Stimulated activated naive B cell treated with anti-CD40 and anti-IgM and Interleukin-4, amounts not matched to agents 10 μg/mL and 1 μg/mL and 100 μg/mL, for 72 hours (primary cell): ENCODE results near the gene SCN8A.

ENCODE experiments used
- ATAC-seq, 2 donors: fragments of 150-1000 bp; cut with Tn5 transposase; replicated peaks; 2 replicates each; pipeline ENCODE4 v1.10.0; 2021; ENCODE audit warnings: moderate library complexity in 1 of 2
- DNase-seq: peaks from one replicate; pipeline ENCODE4 v3.0.0; 2021
- H3K27ac Mint-ChIP-seq: one replicate; pipeline ENCODE4 v1.8.0; 2022; ENCODE audit warnings: mild to moderate bottlenecking, mixed read lengths
- H3K27me3 Mint-ChIP-seq, 2 donors: one replicate each; pipeline ENCODE4 v1.8.0; 2022; ENCODE audit warnings: mixed read lengths in 2 of 2
- H3K36me3 Mint-ChIP-seq, 2 donors: one replicate each; pipeline ENCODE4 v1.8.0; 2022; ENCODE audit warnings: mixed read lengths in 2 of 2, mild to moderate bottlenecking in 1 of 2
- H3K4me1 Mint-ChIP-seq, 2 donors: one replicate each; pipeline ENCODE4 v1.8.0; 2022; ENCODE audit warnings: mixed read lengths in 2 of 2, mild to moderate bottlenecking in 1 of 2
- H3K4me3 Mint-ChIP-seq, 2 donors: one replicate each; pipeline ENCODE4 v1.8.0; 2022; ENCODE audit warnings: mild to moderate bottlenecking in 2 of 2, mixed read lengths in 2 of 2, moderate library complexity in 1 of 2
- H3K9me3 Mint-ChIP-seq, 2 donors: one replicate each; pipeline ENCODE4 v1.8.0; 2022; ENCODE audit warnings: mixed read lengths in 2 of 2, mild to moderate bottlenecking in 1 of 2

The SCN8A gene

GRCh38 chr12:51667269-51667668 is 76.2 kb downstream of the SCN8A start:
- H3K4me1 Mint-ChIP-seq, result no peaks in the 10 kb centered on the region
- DNase-seq (no peak), ATAC-seq (no peak)
- H3K36me3 Mint-ChIP-seq, result no peaks in the 10 kb centered on the region
- no peaks in the 10 kb centered on the region for H3K9me3 Mint-ChIP-seq
- peaks cover 9 to 22% of the 10 kb centered on the region in 2 donors for H3K27me3 Mint-ChIP-seq
- H3K4me3 Mint-ChIP-seq, result no peak overlapping the region
- H3K27ac Mint-ChIP-seq, result no peak overlapping the region

DNA sequence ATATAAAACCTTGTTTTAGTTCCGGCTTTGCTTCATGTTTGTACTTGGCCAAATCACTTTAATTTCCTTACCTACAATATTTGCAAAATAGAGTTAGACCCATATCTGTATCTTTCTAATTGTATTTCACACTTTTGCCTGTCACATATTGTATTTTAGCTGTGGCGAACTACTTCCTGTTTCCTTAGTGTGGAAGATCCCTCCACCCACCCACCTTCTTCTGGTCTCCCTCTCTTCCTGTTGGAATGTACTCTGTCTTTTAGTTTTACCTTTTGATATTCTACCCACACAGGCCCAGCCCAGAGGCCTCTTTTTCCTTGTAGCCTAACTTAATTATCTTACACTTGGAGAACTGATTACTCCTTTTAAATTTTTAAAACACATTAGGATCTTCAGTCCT is 78.2 kb downstream of the SCN8A start:
- ATAC-seq (no peak), DNase-seq (no peak)
- H3K27ac Mint-ChIP-seq, result no peak overlapping the region
- no peaks in the 10 kb centered on the region for H3K9me3 Mint-ChIP-seq
- peaks cover 9 to 15% of the 10 kb centered on the region in 2 donors for H3K27me3 Mint-ChIP-seq
- H3K4me3 Mint-ChIP-seq, result no peak overlapping the region
- H3K36me3 Mint-ChIP-seq, result no peaks in the 10 kb centered on the region
- H3K4me1 Mint-ChIP-seq, result no peaks in the 10 kb centered on the region

DNA sequence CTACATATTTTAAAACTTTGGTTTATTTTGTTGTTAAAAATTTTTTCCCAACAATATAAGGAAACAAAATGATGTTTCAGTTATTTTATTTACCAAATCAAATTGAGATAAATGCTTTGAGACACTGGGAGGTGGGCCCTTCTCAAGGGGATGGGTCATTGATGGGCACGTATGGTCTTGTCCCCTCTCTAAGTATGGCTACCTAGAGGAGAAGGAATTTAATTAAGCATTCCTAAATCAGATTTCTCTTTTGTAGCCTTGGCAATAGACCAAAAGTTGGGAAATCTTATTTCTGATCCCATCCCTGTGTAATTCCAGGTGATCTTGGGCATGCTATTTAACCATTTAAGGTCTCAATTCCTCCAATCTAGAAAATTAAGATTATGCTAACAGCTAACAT is 79.0 kb downstream of the SCN8A start:
- H3K27ac Mint-ChIP-seq, result no peak overlapping the region
- no peaks in the 10 kb centered on the region for H3K4me1 Mint-ChIP-seq
- no peaks in the 10 kb centered on the region for H3K36me3 Mint-ChIP-seq
- ATAC-seq (no peak), DNase-seq (no peak)
- H3K4me3 Mint-ChIP-seq, result no peak overlapping the region
- H3K27me3 Mint-ChIP-seq, result peaks cover 15 to 16% of the 10 kb centered on the region in 2 donors
- no peaks in the 10 kb centered on the region for H3K9me3 Mint-ChIP-seq

- peaks cover 16 to 21% of the 10 kb centered on the region in 2 donors for H3K27me3 Mint-ChIP-seq
- H3K27ac Mint-ChIP-seq, result no peak overlapping the region
- no peaks in the 10 kb centered on the region for H3K4me1 Mint-ChIP-seq
- DNase-seq (no peak), ATAC-seq (no peak)
- H3K4me3 Mint-ChIP-seq, result no peak overlapping the region
- no peaks in the 10 kb centered on the region for H3K9me3 Mint-ChIP-seq
- H3K36me3 Mint-ChIP-seq, result no peaks in the 10 kb centered on the region
These were observed 81.3 kb downstream of the SCN8A start for GRCh38 chr12:51672334-51672733.

DNA sequence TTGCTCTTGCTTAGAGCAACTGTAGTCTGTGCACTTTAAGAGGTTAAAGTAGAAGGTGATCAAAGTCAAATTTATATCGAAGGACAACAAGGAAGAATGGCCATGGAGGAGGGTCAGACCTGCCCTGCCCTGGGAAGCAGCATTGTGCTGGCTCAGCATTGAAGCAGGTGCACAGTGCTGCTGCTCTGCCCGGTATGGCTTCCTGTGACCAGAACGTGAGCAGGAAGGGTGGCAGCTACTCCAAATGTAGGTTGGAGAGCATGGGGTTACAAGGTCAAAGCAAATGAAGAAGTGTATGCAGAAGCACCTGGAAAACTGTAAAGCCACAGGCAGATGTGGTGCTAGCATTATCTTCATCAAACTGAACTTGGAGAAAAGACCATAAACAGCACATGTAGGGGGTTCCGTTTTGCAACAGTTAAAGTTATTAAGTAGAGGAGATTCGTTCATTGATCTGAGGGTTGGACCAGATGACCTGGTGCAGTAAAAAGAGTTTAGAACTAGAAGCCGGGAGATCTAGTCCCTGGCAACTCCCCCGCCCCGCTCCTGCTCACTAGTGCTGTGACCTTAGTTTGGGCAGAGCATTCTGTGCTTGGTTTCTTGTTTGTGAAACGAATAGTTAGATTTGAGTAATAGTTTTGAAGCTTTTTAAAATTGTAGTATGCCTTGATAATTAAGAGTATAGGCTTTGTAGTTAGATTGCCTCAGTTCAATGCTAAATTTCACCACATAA is 84.2 kb downstream of the SCN8A start:
- Mint-ChIP-seq H3K4me3 (no peak overlapping the region), H3K27ac (no peak overlapping the region), H3K4me1 (no peaks in the 10 kb centered on the region), H3K9me3 (no peaks in the 10 kb centered on the region), H3K27me3 (peaks cover 20 to 21% of the 10 kb centered on the region in 2 donors), H3K36me3 (no peaks in the 10 kb centered on the region)
- no peak for ATAC-seq
- no peak for DNase-seq

DNA sequence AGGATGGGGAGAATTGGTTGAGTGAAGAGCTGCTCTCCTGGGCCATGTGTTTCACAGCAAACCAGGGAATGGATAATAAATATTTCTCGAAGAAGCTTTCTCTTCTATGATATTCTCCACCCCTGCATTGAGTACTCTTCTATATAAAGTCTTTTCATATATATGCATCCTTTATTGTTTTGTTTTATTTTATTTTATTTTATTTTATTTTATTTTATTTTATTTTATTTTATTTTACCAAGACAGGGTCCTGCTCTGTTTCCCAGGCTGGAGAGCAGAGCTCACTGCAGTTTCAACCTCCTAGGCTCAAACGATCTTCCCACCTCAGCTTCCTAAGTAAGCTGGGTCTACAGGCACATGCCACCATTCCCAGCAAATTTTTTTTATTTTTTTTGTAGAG is 85.8 kb downstream of the SCN8A start:
- Mint-ChIP-seq H3K27me3 (peaks cover 19 to 28% of the 10 kb centered on the region in 2 donors), H3K4me1 (no peaks in the 10 kb centered on the region), H3K36me3 (no peaks in the 10 kb centered on the region), H3K9me3 (no peaks in the 10 kb centered on the region), H3K4me3 (no peak overlapping the region), H3K27ac (no peak overlapping the region)
- ATAC-seq, result no peak
- no peak for DNase-seq

GRCh38 chr12:51677284-51677968 is 86.4 kb downstream of the SCN8A start:
- Mint-ChIP-seq H3K4me3 (no peak overlapping the region), H3K27me3 (peaks cover 13 to 27% of the 10 kb centered on the region in 2 donors), H3K9me3 (no peaks in the 10 kb centered on the region), H3K27ac (no peak overlapping the region), H3K4me1 (no peaks in the 10 kb centered on the region), H3K36me3 (no peaks in the 10 kb centered on the region)
- no peak for DNase-seq
- ATAC-seq, result no peak

DNA sequence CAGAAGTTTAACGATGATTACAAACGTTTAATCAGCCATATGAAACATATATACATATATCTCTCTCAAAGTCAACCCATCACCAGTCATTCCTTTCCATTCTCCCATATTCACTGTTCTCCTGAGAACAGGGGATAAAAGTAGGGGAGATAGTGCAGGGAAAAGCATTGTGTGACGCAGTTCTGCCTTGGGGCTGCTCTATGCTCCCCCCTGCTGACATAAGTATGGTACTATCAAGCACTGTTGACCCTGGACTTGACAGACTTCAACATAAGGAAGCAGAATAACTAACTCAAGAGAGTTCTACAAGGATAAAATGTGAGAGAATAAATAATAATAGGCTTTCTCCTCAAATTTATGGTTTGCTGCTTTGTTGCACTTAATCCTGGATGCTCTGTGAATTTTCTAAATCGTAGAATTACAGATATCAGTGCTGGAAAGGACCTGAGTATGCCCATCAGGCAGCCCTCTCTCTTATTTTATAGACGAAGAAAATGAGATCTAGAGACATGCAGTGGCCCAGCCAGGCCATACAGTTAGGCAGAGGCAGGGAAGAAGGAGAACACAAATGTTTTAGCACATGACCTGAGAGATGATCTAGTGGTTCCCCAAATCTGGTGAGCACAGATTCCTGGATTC is 87.2 kb downstream of the SCN8A start:
- H3K27ac Mint-ChIP-seq, result no peak overlapping the region
- no peaks in the 10 kb centered on the region for H3K36me3 Mint-ChIP-seq
- no peaks in the 10 kb centered on the region for H3K4me1 Mint-ChIP-seq
- H3K4me3 Mint-ChIP-seq, result no peak overlapping the region
- ATAC-seq, result peak; percentile 72 to 73
- DNase-seq, result peak; percentile 2
- H3K9me3 Mint-ChIP-seq, result no peaks in the 10 kb centered on the region
- H3K27me3 Mint-ChIP-seq, result peaks cover 13 to 25% of the 10 kb centered on the region in 2 donors

DNA sequence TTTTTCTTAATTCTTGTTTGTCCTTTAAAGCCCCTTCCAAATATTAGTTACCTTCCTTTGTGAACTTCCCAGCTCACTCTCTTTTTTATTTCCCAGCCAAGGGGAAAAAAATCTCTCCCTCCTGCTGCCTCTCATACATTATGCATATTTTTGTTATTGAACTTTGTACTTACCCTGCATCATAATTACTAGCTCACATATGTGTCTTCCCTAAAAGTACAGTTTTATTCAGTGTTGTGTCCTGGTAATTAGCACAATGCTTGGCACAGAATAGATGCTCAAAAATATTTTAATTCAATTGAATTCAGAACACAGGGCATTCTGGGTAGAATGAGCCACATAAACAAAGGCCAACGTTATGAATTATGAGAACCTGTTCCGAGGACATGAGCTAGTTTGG is 91.9 kb downstream of the SCN8A start:
- Mint-ChIP-seq H3K36me3 (no peaks in the 10 kb centered on the region), H3K4me1 (no peaks in the 10 kb centered on the region), H3K27ac (no peak overlapping the region), H3K4me3 (no peak overlapping the region), H3K27me3 (peaks cover 12 to 17% of the 10 kb centered on the region in 2 donors), H3K9me3 (no peaks in the 10 kb centered on the region)
- ATAC-seq, result no peak
- DNase-seq, result no peak

DNA sequence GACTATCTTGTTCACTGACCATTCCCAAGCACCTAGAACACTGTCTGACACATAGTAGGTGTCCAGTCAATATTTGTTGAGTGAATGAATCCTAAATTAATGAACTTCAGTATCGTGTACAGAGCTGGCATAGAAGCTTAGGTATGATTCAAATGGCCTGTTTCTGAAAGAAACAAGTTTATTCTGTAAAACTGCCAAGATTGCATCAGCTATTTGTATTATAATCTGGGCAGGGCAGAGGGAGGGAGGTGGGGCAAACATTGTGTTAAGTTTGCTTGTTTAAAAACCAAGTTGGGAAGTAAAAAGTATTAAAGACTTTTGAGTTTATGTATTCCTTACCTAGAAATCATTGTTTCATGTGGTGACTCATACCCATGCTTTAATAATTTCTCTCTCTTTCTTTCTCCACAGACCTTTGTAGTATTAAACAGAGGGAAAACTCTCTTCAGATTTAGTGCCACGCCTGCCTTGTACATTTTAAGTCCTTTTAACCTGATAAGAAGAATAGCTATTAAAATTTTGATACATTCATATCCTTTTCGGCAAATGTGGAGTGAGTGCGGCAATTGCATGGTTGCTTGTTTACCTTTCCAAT is 92.8 kb downstream of the SCN8A start:
- no peaks in the 10 kb centered on the region for H3K9me3 Mint-ChIP-seq
- H3K36me3 Mint-ChIP-seq, result no peaks in the 10 kb centered on the region
- ATAC-seq, result no peak
- H3K4me1 Mint-ChIP-seq, result no peaks in the 10 kb centered on the region
- peaks cover 7 to 17% of the 10 kb centered on the region in 2 donors for H3K27me3 Mint-ChIP-seq
- H3K27ac Mint-ChIP-seq, result no peak overlapping the region
- H3K4me3 Mint-ChIP-seq, result no peak overlapping the region
- no peak for DNase-seq

DNA sequence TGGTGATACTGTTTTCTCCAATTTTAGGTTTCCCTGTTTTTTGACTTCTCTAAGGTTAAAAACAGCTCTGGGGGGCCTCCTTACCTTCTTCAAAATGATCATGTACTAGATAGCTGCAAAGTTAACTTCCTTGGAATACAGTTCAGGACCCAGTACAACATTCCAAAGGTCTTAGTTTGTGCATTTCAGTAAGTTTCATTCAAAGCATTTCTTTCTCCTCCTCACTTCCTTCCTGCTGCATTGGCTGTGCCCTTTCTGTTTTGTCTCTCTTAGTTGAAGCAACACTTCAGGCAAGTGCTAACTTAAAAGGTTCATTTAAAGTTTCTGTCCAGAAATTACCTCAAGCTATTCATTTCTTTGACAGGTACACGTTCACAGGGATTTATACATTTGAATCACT is 95.7 kb downstream of the SCN8A start:
- Mint-ChIP-seq H3K4me3 (no peak overlapping the region), H3K36me3 (no peaks in the 10 kb centered on the region), H3K4me1 (no peaks in the 10 kb centered on the region), H3K27me3 (peaks cover 4 to 10% of the 10 kb centered on the region in 2 donors), H3K27ac (no peak overlapping the region), H3K9me3 (no peaks in the 10 kb centered on the region)
- no peak for DNase-seq
- no peak for ATAC-seq

- Mint-ChIP-seq H3K36me3 (no peaks in the 10 kb centered on the region), H3K9me3 (no peaks in the 10 kb centered on the region), H3K4me1 (no peaks in the 10 kb centered on the region), H3K4me3 (no peak overlapping the region), H3K27me3 (peaks cover 4 to 5% of the 10 kb centered on the region in 2 donors), H3K27ac (no peak overlapping the region)
- DNase-seq (no peak), ATAC-seq (no peak)
These were observed 96.1 kb downstream of the SCN8A start for GRCh38 chr12:51687177-51687576.

- Mint-ChIP-seq H3K4me3 (no peak overlapping the region), H3K36me3 (no peaks in the 10 kb centered on the region), H3K27ac (no peak overlapping the region), H3K27me3 (peaks cover 4 to 5% of the 10 kb centered on the region in 2 donors), H3K4me1 (no peaks in the 10 kb centered on the region), H3K9me3 (no peaks in the 10 kb centered on the region)
- ATAC-seq, result no peak
- DNase-seq, result no peak
These were observed 96.6 kb downstream of the SCN8A start for GRCh38 chr12:51687614-51688013.

- Mint-ChIP-seq H3K27me3 (peaks cover 1 to 4% of the 10 kb centered on the region in 2 donors), H3K9me3 (no peaks in the 10 kb centered on the region), H3K4me1 (no peaks in the 10 kb centered on the region), H3K27ac (no peak overlapping the region), H3K36me3 (no peaks in the 10 kb centered on the region), H3K4me3 (no peak overlapping the region)
- no peak for DNase-seq
- ATAC-seq, result no peak
These were observed 99.0 kb downstream of the SCN8A start for GRCh38 chr12:51689983-51690382.
